A204.1 (cell line): ENCODE results near the gene INO80E.

Experiments used
- FAIRE-seq: peaks from 2 replicates; lab custom pipeline; 2012; peaks lifted over from hg19 to GRCh38; lab: Jason Lieb, UNC

INO80E gene

DNA sequence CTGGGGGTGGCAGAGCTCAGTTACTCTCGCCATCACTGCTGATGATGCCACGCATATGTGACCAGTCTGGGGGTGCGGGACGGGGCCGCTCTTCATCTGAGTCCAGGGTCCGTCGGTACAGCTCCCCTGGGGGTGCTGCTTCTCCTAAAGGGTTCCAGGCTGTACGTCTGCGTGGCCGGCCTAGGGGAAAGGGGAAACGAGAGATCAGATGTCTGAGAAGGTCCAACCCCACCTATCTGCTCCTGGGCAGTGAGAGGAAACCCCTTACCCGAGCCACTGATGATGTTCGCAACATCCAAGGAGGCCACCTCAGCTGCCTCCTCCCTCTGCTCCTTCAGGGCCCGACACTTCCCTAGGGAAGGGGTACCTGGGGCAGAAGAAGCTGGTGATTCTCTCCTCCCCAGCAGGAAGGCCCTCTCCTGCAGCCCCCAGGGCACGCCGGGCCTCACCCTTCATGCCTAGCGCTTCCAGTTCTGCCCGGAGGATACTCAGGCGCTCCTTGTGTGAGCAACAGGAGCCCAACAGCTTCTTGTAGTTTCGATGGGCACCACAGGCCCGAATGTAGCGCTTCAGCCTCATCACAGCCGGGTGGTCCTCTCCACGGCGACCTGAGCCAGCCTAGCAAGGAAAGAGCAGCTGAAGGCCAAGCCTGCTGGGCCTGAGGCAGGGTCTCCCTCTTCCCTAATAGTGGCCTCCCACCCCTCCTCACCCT lies 2.7 kb upstream of the INO80E start:
- FAIRE-seq, result no peak

- FAIRE-seq, result no peak
Measured at GRCh38 chr16:29993903-29994599, 2.0 kb upstream of the INO80E start.

DNA sequence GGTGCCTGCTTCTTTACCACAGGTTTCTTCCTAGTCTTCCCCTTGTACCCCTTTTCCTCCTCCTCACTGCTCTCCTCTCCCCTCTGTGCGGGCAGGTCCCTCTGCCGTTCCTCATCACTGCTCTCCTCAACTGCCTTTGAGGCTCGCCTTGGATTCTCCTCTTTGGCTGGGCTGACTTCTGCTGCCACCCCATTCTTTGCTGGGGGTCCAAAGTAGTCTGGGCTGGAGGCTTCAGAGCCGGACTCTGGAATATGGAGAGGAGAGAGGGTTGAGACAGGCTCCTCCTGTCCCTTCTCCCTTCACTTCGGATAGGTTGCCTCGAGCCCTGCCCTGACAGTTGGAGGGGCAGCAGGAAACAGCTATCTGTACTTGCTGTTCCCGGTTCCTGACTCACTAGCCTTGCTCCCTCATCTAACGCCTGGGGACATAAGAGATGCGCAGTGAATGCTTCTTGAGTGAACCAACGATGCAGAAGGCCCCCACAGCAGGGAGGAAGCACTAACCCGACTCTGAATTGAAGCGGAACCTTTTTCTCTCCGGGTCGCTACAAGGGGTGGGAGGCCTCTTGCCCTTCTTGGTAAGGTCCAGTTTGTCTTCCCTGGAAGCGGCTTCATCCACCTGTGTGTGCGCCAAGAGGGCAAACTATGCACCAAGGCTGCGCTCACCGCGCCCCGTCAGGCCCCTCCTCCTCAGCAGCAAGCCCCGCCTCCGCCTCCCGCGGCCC lies 1.3 kb upstream of the INO80E start:
- no peak for FAIRE-seq

GRCh38 chr16:29995324-29995910 lies 624 bp upstream of the INO80E start, which contains the start of gene HIRIP3:
TSS of gene HIRIP3 (minus strand) at chr16:29995617. CDS start at chr16:29995605, 12 bp downstream.
- no peak for FAIRE-seq

GRCh38 chr16:29996766-29997250 lies 767 bp downstream of the INO80E start:
- FAIRE-seq, result no peak

GRCh38 chr16:29999605-30000004 lies 3.6 kb downstream of the INO80E start:
- FAIRE-seq, result no peak

DNA sequence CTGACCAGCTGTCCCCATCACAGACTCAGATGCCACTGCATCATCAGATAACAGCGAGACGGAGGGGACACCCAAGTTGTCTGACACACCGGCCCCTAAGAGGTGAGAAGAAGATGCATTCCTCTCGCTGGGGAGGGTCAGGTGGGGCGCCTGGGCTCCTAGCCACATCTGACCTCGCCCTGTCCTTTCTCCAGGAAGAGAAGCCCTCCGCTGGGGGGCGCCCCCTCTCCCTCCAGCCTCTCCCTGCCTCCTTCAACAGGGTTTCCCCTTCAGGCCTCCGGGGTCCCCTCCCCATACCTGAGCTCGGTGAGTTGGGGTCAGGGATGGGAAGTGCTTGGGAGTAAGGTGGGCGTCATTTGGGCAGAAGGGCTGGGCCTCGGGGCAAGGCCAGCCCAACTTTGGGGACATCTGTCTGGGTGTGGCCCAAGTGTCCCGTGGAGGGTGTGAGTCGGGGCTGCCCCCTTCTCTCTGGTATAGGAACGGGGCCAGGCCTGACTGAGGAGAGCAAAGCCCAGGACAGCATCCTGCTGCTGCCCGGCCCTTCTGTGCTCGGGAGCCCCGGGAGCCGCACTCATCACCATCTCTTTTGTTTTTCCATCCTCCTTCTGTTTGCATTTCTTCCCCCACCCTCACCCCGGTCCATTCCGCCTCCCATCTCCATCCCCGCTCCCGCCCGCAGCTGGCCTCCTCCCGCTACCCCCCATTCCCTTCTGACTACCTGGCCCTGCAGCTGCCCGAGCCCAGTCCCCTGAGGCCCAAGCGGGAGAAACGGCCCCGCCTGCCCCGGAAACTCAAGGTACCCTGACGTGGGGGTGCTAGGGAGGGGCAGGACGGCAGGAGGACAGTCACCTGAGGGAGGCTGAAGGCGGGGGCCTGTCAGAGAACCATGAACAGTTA lies 4.9 kb downstream of the INO80E start:
- FAIRE-seq, result no peak

DNA sequence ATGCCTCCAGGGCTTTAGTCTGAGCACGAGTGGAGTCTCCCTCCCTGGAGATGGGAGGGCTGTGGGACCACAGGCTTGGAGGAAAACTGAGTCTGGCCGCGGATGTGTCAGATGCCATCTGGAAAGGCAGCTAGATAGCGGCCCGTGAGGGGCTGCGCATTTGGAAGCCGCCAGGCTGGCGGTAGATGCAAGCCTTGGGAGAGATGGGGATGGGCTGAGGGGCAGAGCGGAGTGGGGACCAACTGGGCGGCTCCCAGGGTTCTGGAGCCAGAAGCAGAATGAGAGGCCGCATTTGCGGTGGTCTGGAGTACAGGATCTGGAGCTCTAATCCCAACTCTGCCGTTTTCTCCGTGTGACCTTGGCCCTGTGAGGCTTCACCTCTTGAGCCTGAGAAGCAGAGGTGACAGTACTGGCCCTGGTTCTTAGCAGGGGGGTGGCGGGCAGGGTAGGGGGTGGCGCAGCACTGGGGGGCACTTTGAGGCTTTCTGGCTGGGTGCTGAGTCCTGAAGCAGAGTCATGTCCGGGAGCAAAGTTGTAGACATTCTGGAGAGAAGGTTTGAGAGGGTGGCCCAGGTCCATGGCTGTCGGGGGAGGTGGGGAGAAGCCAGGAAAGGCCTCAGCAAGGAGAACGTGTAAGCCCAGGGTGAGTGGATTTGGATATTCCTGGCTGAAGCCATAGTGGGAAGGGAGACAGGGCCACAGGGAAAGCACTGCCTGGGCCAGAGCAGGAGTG lies 6.7 kb downstream of the INO80E start:
- no peak for FAIRE-seq

- FAIRE-seq, result no peak
Measured at GRCh38 chr16:30003670-30004423, 7.8 kb downstream of the INO80E start.

DNA sequence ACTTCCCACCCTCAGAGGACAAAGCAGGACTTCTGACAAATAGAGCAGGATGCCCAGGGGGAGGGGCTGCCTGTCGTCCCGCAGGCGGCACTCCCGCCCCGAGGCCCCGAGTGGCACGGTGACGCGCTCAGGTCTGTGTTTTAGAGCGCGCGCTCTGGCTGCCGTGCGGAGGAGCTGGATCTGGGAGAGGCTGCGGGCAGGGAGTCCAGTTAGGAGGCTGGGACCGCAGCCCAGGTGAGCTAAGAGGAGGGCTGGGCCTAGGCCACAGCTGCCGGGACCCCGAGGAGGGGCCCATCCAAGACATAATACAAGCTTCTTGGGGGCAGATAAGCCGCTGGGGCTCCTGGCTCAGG lies 8.4 kb downstream of the INO80E start:
- FAIRE-seq, result no peak

GRCh38 chr16:30004811-30005242 lies 8.8 kb downstream of the INO80E start:
- FAIRE-seq, result no peak

DNA sequence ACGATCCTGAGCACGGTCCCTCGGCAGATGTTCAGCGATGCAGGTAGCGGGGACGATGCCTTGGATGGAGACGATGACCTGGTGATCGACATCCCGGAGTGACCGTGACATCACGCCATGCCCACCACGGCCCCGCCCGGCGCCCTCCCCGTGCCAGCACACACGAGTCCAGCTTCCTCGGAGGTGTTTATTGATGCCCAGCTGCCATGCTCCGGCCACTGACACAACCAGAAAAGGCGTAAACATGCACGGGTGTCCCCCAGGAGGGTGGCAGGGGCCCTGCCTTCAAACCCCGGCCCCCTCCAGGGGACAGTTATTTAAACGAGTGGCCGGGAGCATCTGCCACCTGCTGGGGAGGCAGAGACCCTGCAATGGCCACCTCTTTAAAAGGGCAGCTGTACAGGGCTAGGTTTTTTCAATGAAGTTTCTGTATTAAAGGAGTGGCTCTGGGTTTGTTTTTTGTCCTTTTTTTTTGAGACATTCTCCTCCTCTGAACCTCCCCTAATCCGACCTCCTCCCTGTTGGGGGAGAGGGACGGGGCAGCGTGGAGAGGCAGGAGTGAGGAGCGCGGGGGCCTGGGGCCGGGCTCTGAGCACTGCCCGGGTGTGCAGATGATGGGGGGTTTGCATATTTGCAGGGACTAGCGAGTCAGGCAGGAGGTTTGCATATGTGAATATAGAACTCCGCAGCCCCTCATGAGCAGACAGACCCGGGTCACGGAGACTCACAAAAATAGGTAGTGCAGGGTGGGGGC lies 9.5 kb downstream of the INO80E start:
- no peak for FAIRE-seq

GRCh38 chr16:30006095-30006473 lies 10.0 kb downstream of the INO80E start:
- FAIRE-seq, result no peak

GRCh38 chr16:30006659-30007377 lies 10.8 kb downstream of the INO80E start:
- FAIRE-seq, result no peak

- no peak for FAIRE-seq
Measured at GRCh38 chr16:30007378-30007895, 11.4 kb downstream of the INO80E start.

GRCh38 chr16:30009085-30009862 lies 13.2 kb downstream of the INO80E start:
- FAIRE-seq, result no peak

- FAIRE-seq, result no peak
Measured at GRCh38 chr16:30009990-30010843, 14.2 kb downstream of the INO80E start.
